NOMO-1 treated with dmso at 0.1 percent for 144 hours (cell line): ENCODE results near the gene TCEANC2.
A peak's percentile ranks its signal among the peaks of the same experiment; 100 is the strongest.

Experiments used
- DNase-seq: peaks from one replicate; lab custom pipeline; 2025; ENCODE audit not compliant: unreplicated experiment; lab: John Stamatoyannopoulos, UW

Gene TCEANC2

DNA sequence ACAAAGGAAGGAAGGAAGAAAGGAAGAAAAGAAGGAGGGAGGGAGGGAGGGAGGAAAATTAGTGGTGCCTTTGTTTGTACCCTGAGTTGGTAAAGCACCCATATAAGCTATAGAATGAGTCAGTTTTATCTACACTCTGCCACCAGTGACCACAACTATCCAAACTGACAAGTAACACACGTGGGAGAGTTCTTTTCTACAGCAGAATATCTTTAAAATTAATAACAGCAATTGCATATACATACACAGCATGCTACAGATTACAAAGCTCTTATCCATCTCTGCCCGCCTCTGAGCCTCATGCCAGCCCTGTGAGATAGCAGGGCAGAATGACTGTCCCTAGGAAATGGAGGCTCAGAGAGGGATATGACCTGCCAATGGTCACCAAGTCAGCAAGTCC lies 79.1 kb downstream of the TCEANC2 start:
- no peak for DNase-seq

- no peak for DNase-seq
Measured at GRCh38 chr1:54134295-54134694, 80.9 kb downstream of the TCEANC2 start.

DNA sequence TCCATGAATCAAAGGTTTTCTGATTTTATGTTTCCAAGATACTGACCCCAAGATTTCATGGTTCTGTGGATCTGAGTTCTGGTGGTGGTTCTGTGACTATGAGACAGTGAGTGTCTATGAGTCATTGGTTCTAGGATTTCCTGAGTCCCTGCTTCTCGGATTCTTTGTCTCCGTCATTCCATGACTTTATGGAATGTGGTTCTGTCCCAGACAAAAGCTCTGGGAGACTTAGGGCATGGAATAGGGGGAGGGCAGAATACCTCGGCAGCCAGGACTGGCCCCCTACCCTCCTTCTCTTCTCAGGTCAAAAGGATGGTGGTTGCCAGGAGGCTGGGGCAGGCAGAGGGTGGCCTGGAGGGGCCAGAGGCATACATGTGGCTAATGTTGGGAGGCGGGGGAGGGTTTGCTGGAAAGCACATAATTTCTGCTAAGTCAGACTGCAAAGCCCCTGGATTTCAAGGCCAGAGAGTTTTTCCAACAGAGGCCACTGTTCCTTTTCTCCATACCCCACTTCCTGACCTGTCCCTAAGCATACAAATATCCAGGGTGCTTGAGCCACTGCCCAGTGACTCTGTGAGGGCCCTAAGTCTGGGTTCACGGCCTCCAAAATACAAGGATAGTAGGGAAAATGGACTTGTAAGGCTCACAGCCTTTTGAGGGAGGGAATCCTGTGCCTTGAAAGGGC lies 82.2 kb downstream of the TCEANC2 start:
- no peak for DNase-seq

DNA sequence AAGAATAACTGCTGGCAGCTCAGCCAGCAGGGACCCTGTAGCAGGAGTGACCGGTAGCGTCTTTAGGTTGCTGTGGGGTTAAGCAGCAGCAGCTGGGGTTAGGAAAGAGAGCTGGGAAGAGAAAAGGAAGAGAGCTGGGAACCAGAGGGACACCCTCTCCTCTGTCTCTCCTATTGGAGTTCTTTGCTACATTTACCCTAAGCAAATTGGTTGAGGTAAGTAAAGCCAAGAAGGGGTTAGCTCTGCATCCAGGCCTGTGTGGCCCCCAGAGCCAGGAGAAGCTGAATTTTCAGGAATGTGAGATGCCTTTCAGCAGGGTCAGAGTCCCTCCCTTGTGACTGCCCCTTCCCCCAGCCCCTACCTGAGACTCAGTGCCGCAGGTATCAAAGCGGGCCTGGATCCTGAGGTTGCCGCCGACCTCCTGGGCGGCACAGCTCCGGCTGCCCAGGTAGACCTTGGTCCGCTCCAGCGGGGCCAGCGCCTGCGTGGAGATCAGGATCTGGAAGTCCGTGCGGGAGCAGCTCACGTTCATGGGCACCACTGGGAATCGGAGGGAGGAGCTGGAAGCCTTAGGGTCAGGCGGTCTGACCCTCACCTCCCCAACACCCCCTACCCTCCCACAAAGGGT lies 83.0 kb downstream of the TCEANC2 start:
- DNase-seq = no peak

DNA sequence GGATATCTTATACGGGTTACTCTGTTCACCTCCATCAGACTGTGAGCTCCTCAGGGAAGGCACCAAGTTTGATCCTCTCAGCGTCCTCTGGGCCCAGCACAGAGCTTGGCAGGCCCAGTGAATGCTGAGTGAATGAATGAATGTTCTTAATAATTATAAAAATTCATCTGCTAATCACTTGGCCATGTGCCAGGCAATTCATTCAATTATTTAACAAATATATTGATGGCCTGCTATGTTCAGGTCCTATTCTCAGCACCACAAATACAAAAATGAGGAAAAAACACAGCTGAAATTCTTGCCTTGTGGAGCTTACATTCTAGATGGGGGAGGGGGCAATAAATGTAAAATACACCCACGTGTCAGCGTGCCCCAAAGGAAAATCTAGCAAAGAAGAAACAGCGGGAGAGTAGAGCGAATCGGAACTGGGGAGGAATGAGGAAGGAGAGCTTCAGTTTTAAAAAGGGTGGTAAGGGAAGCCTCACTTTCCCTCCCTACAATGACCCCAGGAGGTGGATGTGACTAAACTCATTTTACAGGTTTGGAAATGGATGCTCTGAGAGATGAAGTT lies 83.6 kb downstream of the TCEANC2 start:
- DNase-seq = no peak

GRCh38 chr1:54137534-54138061 lies 84.2 kb downstream of the TCEANC2 start:
- DNase-seq = no peak

- no peak for DNase-seq
Measured at GRCh38 chr1:54138994-54139393, 85.6 kb downstream of the TCEANC2 start.

DNA sequence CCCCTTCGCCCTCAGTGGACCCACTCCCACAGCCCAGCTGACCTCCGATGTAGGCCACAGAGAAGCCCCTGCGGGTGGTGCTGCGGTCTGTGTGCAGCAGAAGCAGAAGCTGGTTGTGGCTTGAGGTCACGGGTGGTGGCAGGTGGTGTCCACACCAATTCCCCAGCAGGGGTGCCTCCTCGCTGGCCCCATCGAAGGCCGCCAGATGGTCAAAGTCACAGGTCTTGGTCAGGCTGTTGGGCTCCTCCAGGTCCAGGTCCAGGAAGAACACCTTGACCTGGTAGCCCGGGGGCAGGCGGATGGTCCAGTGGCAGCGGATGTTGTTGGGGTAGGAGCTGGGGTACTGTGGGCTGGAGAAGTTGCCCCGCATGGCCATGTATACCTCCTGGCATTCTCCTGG lies 86.3 kb downstream of the TCEANC2 start:
- no peak for DNase-seq

DNA sequence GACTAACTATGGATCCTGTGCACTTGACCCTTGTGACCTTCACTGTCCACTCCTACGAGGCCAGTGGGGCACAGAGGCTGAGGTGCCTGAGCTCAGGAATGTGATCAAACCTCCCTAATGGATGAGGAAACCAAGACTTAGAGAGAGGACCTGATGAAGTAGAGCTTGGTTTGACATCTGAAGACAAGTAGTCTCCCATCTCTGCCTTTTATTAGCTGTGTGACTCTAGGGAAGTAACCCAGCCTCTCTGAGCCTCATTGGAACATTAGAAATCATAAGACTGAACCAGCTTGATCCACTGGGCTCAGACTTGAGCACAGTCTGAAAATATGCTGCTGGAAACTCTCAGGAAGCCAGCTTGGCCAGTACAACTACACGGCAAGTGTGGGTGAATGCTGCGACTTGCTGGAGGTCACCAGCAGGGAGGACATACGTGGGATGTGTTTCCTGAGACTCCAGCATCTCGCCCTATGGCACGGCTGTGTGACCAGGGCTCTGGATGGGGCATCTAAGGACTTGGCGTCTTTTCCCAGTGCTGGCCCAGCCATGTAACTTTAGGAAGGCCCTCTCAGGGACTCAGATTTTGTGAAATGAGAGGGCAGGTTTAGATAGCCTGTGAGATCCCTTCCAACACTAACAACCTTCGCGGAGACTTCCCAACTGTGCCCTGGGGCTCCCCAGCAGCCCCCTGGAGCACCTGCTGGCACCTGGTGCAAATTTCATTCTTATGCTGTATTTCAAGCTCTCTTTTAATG lies 88.9 kb downstream of the TCEANC2 start:
- DNase-seq = no peak

DNA sequence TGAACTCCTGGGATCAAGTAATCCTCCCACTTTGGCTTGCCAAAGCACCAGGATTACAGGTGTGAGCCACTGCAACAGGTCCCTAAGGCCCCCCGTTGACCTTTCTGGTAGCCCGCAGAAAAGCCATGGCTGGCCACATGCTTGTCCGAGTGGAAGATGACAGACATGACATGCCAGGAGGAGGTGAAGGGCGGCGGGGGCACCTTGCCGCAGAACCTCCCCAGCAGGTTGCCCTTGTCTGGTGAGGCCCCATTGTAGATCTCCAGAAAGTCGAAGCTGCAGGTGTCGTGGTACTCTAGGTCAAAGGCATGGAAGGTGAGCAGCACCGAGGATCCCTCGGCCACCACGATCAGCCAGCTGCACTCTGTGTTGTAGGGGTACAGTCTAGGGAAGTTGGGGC lies 91.0 kb downstream of the TCEANC2 start:
- DNase-seq = no peak

GRCh38 chr1:54149734-54150133 lies 96.3 kb downstream of the TCEANC2 start:
- DNase-seq = no peak

DNA sequence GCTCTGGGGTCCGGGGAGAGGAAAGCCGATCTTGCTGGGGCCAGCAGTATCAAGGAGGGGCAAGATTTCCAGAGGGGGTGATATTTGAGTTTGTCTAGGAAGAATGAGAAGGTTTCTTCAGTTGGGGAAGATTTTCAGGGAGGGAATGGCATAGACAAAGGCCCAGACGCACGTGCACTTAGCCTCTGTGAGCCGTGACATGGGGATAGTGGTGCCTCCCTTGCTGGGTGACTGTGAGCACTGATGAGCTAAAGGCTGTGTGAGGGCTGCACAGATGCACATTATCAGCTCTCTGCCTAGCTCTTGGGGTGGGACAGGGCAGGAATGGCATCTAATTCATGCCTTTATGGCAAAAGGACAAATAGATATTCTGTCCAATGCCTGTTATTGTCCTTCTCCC lies 97.6 kb downstream of the TCEANC2 start:
- no peak for DNase-seq

- DNase-seq = no peak
Measured at GRCh38 chr1:54152696-54153095, 99.3 kb downstream of the TCEANC2 start, which contains the start of gene CDCP2. Gene CDCP2 (minus strand): TSS chr1:54153000. CDS start chr1:54152922, 78 bp downstream.

DNA sequence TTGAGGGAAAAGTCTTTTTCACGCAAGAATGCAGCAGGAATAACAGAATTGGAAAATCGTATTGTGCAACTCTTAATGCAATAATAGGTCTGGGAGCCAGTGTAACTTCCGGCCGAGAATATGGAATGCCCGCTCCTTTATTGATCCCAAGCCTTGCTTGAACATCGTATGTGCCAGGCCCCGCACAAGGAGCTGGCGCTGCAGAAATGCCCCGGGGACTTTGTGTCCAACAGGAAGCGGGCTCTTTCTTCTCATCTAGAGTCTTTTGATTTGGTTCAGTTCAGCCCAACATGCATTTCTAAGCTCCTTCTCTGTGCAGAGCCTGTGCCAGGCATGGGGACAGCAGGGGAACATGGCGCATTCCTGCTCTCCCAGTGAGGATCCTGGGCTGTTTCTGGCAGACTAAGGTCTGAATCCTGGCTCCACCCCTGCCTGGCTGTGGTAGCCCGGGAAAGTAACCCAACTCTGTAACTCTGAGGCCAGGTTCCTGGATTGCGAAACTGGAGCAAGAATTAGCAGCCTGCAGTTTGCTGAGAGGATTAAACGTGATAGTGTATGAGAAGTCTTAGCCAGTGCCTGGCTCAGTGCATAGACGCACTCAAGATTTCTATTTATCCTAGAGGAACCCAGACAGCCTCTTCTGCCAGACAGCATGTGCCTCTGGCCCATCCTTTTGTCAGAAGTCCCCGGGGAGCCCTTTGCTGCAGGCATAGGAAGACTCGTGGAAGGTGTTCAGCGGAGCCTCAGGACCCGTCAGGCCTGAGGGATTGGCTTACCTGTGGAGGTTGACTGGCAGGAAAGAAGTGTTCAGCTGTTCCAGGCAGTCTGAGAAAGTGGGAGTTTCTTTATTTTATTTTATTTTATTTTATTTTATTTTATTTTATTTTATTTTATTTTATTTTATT lies 100.4 kb downstream of the TCEANC2 start:
- DNase-seq = peak; percentile 13
